Heart right ventricle (tissue), 16 donors: ENCODE measurements around the gene CFAP58. TPM values are rescaled to one million over a fixed set of nuclear protein-coding genes. Genes with fewer than 3 reads are reported as not detected.

Experiments
- ATAC-seq, 8 donors: fragments of 200-7000 bp; cut with Tn5 transposase; one replicate each; pipeline ENCODE4 v1.9.1; 2020; ENCODE audit warnings: mild to moderate bottlenecking in 8 of 8, moderate library complexity in 8 of 8, moderate number of reproducible peaks in 1 of 8
- DNase-seq, 2 donors: peaks; one replicate each; pipeline ENCODE4 v3.0.0-alpha.2; 2020
- H3K27ac ChIP-seq, 10 donors: fragments of 200-600 bp; sonication (generic) in 2 of 10; one replicate each; pipeline versions ENCODE4 v1.5.0 to v1.8.0; 2020 to 2022; ENCODE audit warnings: mild to moderate bottlenecking in 3 of 10
- H3K27me3 ChIP-seq, 7 donors: fragments of 200-600 bp; one replicate each; pipeline ENCODE4 v1.8.0; 2021 to 2022; ENCODE audit warnings: mild to moderate bottlenecking in 2 of 7
- H3K36me3 ChIP-seq, 9 donors: fragments of 200-600 bp; sonication (generic) in 1 of 9; one replicate each; pipeline versions ENCODE4 v1.5.0 to v1.8.0; 2020 to 2022; ENCODE audit warnings: mild to moderate bottlenecking in 2 of 9
- H3K4me1 ChIP-seq, 9 donors: fragments of 200-600 bp; sonication (generic) in 1 of 9; one replicate each; pipeline versions ENCODE4 v1.5.0 to v1.8.0; 2020 to 2022; ENCODE audit warnings: mild to moderate bottlenecking in 4 of 9
- H3K4me3 ChIP-seq, 10 donors: fragments of 200-600 bp; sonication (generic) in 2 of 10; one replicate each; pipeline versions ENCODE4 v1.5.0 to v1.8.0; 2020 to 2022; ENCODE audit warnings: mild to moderate bottlenecking in 7 of 10, moderate library complexity in 2 of 10
- H3K9me3 ChIP-seq, 11 donors: fragments of 200-600 bp in 10 of 11; sonication (generic) in 2 of 11; one replicate each; pipeline versions ENCODE4 v1.5.0 to v1.8.0; 2013 to 2022; ENCODE audit warnings: mild to moderate bottlenecking in 2 of 11, control low read depth in 1 of 11, moderate library complexity in 1 of 11
- WGBS, 2 donors: extraction: QIAGEN DNeasy Blood & Tissue Kit; methylation state at CpG; one replicate each; pipeline ENCODE4 v1.1.7; 2013; ENCODE audit warnings: inconsistent platforms in 1 of 2; 5-methylcytosine and 5-hydroxymethylcytosine counted together
- intact Hi-C, 10 donors: fragments of 100-400 bp; cut with DNase I; formaldehyde crosslinking; loops; one replicate each; pipeline versions ENCODE4 v1.11.1 to v1.14.2; 2022
- polyA plus RNA-seq, 2 donors: library from polyadenylated mRNA; stranded (reverse); fragments of 200-250 nt; gene quantifications; one replicate each; pipeline ENCODE4 v1.2.3, GENCODE V29; 2013
- total RNA-seq, 10 donors: library from RNA; stranded (reverse); fragmentation: NEBNext Ultra II Directional in 3 of 10; extraction: Animal tissue kit (Norgen Biotek cat#: 25700) in 3 of 10; gene quantifications; one replicate each; pipeline versions ENCODE4 v1.2.1 to v1.2.4, GENCODE V29; 2021 to 2023
- TF ChIP-seq, protein P1 (sequence below), 9 donors: fragments of 200-600 bp; sonication (generic) in 2 of 9; IDR thresholded peaks; one replicate each; pipeline versions ENCODE4 v1.5.0 to v1.8.0; 2021 to 2022; ENCODE audit warnings: antibody characterized with exemption in 9 of 9, mild to moderate bottlenecking in 5 of 9, moderate library complexity in 1 of 9
- donor health status: Arrhythmogenic right ventricular cardiomyopathy.
- donor health status: ischemic (EF 13 %, LVEDD 7.1; RV severe dilation, severe dysfunction).
- donor health status: healthy with polysubstance abuse.
- donor health status: DM: no; HTN: yes; CAD: no.
- donor health status: DM: no; HTN: no; CAD: no.
- donor health status: ischemic (EF 25% LVEDD 6.9; RV normal size, moderate dysfunction).
- donor health status: ischemic (EF 25% LVEDD 5.7; RV mildly dilated, moderate dysfunction).
- donor health status: healthy.
- donor health status: DM: yes; HTN: yes; CAD: no.
- donor health status: Ischemic cardiomyopathy.
- donor health status: ischemic (EF 35%, LVEDD 5.7; RV mildly dilated, moderate dysfunction).
- donor health status: nonischemic (EF 11% LVEDD 7.7; RV severe dilation, severe dysfunction).
- donor health status: DM: yes; HTN: yes; CAD: no.
- donor health status: PGD.
- donor health status: ischemic (EF 29% LVEDD 5.4; RV normal size, mild dysfunction).
- donor health status: nonischemic (EF 23%, LVEDD 6.1; RV moderate dilation, normal function).

CFAP58 gene
- total and polyA plus RNA-seq, 12 donors, result 0.58 to 5.8 (median 3.0) TPM

DNA sequence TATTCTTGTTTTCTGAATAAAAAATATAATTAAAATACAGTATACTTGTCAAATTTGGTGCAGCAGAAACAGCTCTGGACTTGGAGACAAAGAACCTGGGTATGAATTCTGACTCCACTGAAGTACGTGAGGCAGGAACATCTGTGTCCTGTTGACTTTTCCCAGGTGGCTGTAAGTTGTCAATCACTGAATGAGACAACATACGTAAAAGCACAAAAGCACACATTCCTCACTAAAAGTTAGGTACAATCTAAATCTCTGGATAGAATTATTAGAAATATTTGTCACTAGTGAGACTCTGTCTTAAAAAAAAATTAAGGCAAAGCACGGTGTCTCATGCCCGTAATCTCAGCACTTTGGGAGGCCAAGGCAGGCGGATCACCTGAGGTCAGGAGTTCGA, 18.1 kb downstream of the CFAP58 start:
- DNase-seq, result no peak
- intact Hi-C loops, result no loop called here
- no peak for ATAC-seq
- no peak overlapping the region for H3K27ac ChIP-seq
- H3K36me3 ChIP-seq, result peaks cover 0 to 22% (median 0%) of the 10 kb centered on the region in 9 donors
- 91 to 93% methylated on average over 6 of the region's 6 CpGs for WGBS, 2 donors
- peaks cover 0 to 12% (median 0%) of the 10 kb centered on the region in 11 donors for H3K9me3 ChIP-seq
- no peaks in the 10 kb centered on the region for H3K4me1 ChIP-seq
- TF ChIP-seq, protein P1, sequence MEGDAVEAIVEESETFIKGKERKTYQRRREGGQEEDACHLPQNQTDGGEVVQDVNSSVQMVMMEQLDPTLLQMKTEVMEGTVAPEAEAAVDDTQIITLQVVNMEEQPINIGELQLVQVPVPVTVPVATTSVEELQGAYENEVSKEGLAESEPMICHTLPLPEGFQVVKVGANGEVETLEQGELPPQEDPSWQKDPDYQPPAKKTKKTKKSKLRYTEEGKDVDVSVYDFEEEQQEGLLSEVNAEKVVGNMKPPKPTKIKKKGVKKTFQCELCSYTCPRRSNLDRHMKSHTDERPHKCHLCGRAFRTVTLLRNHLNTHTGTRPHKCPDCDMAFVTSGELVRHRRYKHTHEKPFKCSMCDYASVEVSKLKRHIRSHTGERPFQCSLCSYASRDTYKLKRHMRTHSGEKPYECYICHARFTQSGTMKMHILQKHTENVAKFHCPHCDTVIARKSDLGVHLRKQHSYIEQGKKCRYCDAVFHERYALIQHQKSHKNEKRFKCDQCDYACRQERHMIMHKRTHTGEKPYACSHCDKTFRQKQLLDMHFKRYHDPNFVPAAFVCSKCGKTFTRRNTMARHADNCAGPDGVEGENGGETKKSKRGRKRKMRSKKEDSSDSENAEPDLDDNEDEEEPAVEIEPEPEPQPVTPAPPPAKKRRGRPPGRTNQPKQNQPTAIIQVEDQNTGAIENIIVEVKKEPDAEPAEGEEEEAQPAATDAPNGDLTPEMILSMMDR (IDR thresholded peaks at IDR 0.05), result no peak
- no peak overlapping the region for H3K4me3 ChIP-seq
- H3K27me3 ChIP-seq, result no peaks in the 10 kb centered on the region

DNA sequence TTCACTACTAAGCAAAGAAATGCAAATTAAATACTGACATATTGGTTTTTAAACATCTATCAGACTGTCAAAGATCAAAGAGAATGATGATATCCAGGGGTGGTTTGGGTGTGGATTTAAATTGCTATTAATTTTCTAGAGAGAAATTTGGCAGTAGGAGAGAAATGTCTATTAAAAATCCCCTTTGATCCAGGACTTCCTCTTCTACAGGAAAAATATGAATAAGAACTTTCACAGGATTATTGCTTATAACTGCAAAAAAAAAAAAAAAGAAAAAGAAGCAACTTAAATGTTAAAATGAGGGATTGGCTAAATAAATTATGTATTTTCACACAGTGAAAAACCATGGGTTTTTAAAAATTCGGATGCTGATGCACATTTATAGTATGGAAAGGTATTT, 21.0 kb downstream of the CFAP58 start:
- H3K9me3 ChIP-seq, result peaks cover 0 to 12% (median 0%) of the 10 kb centered on the region in 11 donors
- H3K27ac ChIP-seq, result no peak overlapping the region
- H3K27me3 ChIP-seq, result no peaks in the 10 kb centered on the region
- TF ChIP-seq, protein P1 (IDR thresholded peaks at IDR 0.05), result no peak
- intact Hi-C loops, result no loop called here
- H3K4me1 ChIP-seq, result no peaks in the 10 kb centered on the region
- ATAC-seq (no peak), DNase-seq (no peak)
- H3K36me3 ChIP-seq, result peaks cover 0 to 18% (median 0%) of the 10 kb centered on the region in 9 donors
- WGBS, 2 donors, result 81 to 85% methylated on average over 1 of the region's 1 CpG
- no peak overlapping the region for H3K4me3 ChIP-seq

DNA sequence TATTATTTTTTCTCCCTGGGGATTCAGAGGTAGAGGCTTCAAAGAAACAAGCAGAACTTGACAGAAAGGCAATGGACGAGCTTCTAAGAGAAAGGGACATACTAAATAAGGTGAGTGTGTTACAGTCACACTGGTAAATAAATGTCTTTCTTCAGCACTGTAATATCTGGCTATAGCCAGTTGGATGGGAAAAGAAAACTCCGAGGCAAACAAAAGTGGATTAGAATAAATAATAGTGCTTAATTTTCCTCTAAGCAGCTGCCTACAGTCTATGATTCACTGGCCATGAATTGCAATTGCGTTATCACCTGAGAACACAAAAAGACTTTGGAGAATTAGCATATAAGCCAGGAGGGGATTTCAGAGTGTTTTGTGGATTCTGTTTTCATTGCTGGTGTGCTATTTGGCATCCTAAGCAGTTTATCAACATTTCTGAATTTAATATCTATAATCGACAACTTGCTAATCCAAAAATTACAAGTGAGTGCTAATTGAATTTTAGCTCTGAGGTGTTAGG, 23.2 kb downstream of the CFAP58 start:
- Histone ChIP-seq H3K27ac (no peak overlapping the region), H3K27me3 (no peaks in the 10 kb centered on the region), H3K4me3 (no peak overlapping the region), H3K9me3 (peaks cover 0 to 4% (median 0%) of the 10 kb centered on the region in 11 donors), H3K4me1 (no peaks in the 10 kb centered on the region), H3K36me3 (peaks cover 0 to 6% (median 0%) of the 10 kb centered on the region in 9 donors)
- intact Hi-C loops, result no loop called here
- WGBS, 2 donors, result 78 to 84% methylated on average over 4 of the region's 4 CpGs
- DNase-seq (no peak), ATAC-seq (no peak)
- TF ChIP-seq, protein P1 (IDR thresholded peaks at IDR 0.05), result no peak

DNA sequence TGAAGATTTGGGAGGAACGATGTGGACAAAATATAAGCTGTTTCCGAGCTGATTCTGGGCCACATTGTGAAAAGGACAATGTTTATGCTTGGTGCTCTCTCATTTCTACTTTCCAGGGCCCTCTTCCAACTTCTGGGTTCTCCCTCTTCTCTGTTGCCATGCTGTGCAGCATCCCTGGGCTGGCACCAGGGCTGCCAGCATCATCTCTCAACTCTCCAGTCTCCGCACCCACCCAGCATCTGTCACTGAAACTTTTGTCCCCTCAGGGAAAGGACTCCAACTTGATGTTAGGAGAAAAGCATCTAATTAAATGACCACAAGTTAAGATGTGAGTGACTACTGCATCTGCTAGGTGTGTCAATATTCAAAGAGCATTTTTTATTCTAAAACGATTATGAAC, 26.7 kb downstream of the CFAP58 start:
- ATAC-seq (no peak), DNase-seq (no peak)
- intact Hi-C loops, result no loop called here
- H3K4me1 ChIP-seq, result no peaks in the 10 kb centered on the region
- peaks cover 0 to 3% (median 0%) of the 10 kb centered on the region in 9 donors for H3K36me3 ChIP-seq
- TF ChIP-seq, protein P1 (IDR thresholded peaks at IDR 0.05), result no peak
- no peak overlapping the region for H3K4me3 ChIP-seq
- H3K9me3 ChIP-seq, result no peaks in the 10 kb centered on the region
- H3K27me3 ChIP-seq, result no peaks in the 10 kb centered on the region
- WGBS, 2 donors, result 86 to 88% methylated on average over 4 of the region's 4 CpGs
- H3K27ac ChIP-seq, result no peak overlapping the region
